Measurements from ENCODE around the gene SHROOM3. TPM values are rescaled to one million over a fixed set of nuclear protein-coding genes. Genes with fewer than 3 reads are reported as not detected.

Gene SHROOM3
- total and polyA plus RNA-seq, 4 donors, result 4.7 to 25.8 (median 8.7) TPM

DNA sequence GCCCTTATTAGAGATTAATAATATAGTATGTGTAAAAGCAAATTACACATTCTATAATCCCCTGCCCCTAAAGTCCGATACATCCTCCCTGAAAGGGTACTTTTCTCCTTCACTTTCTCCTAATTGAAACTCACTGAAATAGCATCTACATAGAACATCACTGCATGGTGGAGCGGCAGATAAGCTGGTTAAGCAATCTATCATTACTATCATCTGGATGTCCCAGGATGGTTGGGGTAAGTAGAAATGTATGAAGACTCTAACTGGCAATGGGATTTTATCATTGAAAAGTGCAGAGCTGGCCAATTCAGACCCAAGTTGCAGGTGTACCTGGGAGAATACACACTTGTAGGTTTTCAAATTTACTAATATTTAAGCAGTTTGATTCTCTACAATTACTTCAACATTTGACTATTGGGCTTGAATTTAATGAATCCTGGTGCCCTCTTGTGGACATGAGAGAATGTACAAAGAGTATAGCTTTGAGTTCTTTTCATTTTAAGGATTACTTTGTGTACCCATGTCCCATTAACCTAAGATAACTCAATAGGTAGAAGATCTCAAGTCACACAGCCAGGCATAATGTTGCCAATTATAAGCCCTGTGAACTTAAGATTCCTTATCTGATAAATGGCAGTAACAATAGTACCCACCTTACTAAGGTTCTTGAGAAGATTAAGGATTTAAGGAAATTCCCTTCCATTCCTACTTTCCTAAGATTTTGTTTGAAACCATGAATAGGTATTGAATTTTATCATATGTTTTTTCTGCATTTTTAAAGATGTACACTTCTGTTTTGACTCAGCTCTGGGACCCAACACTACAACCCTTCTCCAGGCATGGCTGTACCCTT lies 69.8 kb downstream of the SHROOM3 start:
- Histone ChIP-seq H3K9me3 (ENCODE audit: control insufficient read depth in 4 of 4, low read length in 3 of 4) (no peaks in the 10 kb centered on the region), H3K27me3 (ENCODE audit: control insufficient read depth in 4 of 4, insufficient read depth in 4 of 4, low read length in 3 of 4) (no peaks in the 10 kb centered on the region), H3K9ac (ENCODE audit: low read depth in 1 of 2, low read length in 2 of 2) (peak overlapping the region in 1 of 2 donors; percentile 53), H3K4me1 (ENCODE audit: control insufficient read depth in 4 of 4, insufficient read depth in 4 of 4, low read length in 3 of 4) (peaks cover 4 to 23% (median 9%) of the 10 kb centered on the region in 4 donors), H3K27ac (ENCODE audit: low read depth in 1 of 2, low read length in 2 of 2) (no peak overlapping the region), H3K4me3 (ENCODE audit: low read depth in 1 of 3, low read length in 3 of 3) (no peak overlapping the region), H3K36me3 (ENCODE audit: control insufficient read depth in 4 of 4, insufficient read depth in 3 of 4, low read depth in 1 of 4, low read length in 3 of 4) (no peaks in the 10 kb centered on the region)
- WGBS, result 68% methylated on average over 2 of the region's 2 CpGs
- DNase-seq (ENCODE audit: low spot score), result no peak
- TF ChIP-seq, protein P1, sequence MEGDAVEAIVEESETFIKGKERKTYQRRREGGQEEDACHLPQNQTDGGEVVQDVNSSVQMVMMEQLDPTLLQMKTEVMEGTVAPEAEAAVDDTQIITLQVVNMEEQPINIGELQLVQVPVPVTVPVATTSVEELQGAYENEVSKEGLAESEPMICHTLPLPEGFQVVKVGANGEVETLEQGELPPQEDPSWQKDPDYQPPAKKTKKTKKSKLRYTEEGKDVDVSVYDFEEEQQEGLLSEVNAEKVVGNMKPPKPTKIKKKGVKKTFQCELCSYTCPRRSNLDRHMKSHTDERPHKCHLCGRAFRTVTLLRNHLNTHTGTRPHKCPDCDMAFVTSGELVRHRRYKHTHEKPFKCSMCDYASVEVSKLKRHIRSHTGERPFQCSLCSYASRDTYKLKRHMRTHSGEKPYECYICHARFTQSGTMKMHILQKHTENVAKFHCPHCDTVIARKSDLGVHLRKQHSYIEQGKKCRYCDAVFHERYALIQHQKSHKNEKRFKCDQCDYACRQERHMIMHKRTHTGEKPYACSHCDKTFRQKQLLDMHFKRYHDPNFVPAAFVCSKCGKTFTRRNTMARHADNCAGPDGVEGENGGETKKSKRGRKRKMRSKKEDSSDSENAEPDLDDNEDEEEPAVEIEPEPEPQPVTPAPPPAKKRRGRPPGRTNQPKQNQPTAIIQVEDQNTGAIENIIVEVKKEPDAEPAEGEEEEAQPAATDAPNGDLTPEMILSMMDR (IDR thresholded peaks at IDR 0.05; ENCODE audit: low read depth, low read length, missing input control), result peak; percentile 78
- TF ChIP-seq RAD21 (IDR thresholded peaks at IDR 0.05) (peak; percentile 91), ZBTB33 (IDR thresholded peaks at IDR 0.05) (no peak)

DNA sequence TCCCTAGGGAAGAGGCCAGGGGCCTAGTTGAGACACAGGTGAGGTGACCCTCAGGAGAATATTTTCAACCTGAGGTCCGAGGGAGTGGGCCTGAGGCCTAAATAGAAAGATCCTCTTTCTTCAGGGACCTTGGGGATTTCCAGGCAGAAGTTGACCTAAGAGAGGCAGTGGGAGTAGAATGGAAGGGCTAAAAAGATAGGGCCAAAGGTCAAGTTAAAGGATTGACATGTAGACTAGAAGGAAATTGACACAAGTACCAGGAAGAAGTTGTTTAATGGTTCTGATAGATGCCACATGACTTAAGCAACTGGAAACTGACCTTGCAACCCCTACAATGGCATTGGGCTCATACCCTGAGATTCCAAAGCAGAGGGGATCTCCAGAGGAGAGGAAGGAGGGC lies 76.9 kb downstream of the SHROOM3 start:
- Histone ChIP-seq H3K9ac (ENCODE audit: low read depth in 1 of 2, low read length in 2 of 2) (no peak overlapping the region), H3K27me3 (ENCODE audit: control insufficient read depth in 4 of 4, insufficient read depth in 4 of 4, low read length in 3 of 4) (no peaks in the 10 kb centered on the region), H3K4me3 (ENCODE audit: low read depth in 1 of 3, low read length in 3 of 3) (no peak overlapping the region), H3K36me3 (ENCODE audit: control insufficient read depth in 4 of 4, insufficient read depth in 3 of 4, low read depth in 1 of 4, low read length in 3 of 4) (no peaks in the 10 kb centered on the region), H3K4me1 (ENCODE audit: control insufficient read depth in 4 of 4, insufficient read depth in 4 of 4, low read length in 3 of 4) (peaks cover 5 to 10% (median 7%) of the 10 kb centered on the region in 4 donors), H3K9me3 (ENCODE audit: control insufficient read depth in 4 of 4, low read length in 3 of 4) (no peaks in the 10 kb centered on the region), H3K27ac (ENCODE audit: low read depth in 1 of 2, low read length in 2 of 2) (peak overlapping the region; percentile 1 to 11)
- TF ChIP-seq, protein P2, sequence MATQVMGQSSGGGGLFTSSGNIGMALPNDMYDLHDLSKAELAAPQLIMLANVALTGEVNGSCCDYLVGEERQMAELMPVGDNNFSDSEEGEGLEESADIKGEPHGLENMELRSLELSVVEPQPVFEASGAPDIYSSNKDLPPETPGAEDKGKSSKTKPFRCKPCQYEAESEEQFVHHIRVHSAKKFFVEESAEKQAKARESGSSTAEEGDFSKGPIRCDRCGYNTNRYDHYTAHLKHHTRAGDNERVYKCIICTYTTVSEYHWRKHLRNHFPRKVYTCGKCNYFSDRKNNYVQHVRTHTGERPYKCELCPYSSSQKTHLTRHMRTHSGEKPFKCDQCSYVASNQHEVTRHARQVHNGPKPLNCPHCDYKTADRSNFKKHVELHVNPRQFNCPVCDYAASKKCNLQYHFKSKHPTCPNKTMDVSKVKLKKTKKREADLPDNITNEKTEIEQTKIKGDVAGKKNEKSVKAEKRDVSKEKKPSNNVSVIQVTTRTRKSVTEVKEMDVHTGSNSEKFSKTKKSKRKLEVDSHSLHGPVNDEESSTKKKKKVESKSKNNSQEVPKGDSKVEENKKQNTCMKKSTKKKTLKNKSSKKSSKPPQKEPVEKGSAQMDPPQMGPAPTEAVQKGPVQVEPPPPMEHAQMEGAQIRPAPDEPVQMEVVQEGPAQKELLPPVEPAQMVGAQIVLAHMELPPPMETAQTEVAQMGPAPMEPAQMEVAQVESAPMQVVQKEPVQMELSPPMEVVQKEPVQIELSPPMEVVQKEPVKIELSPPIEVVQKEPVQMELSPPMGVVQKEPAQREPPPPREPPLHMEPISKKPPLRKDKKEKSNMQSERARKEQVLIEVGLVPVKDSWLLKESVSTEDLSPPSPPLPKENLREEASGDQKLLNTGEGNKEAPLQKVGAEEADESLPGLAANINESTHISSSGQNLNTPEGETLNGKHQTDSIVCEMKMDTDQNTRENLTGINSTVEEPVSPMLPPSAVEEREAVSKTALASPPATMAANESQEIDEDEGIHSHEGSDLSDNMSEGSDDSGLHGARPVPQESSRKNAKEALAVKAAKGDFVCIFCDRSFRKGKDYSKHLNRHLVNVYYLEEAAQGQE (IDR thresholded peaks at IDR 0.05), result no peak
- TF ChIP-seq EGR1 (IDR thresholded peaks at IDR 0.05; ENCODE audit: low read depth in 2 of 2) (no peak), FOXA1 (IDR thresholded peaks at IDR 0.05) (no peak), YY1 (IDR thresholded peaks at IDR 0.05) (no peak), HNF4A (conservative IDR thresholded peaks at IDR 0.05) (no peak), ZBTB33 (IDR thresholded peaks at IDR 0.05) (no peak), RAD21 (IDR thresholded peaks at IDR 0.05) (no peak), SP1 (IDR thresholded peaks at IDR 0.05) (no peak), FOXA2 (IDR thresholded peaks at IDR 0.05) (no peak), TAF1 (conservative IDR thresholded peaks at IDR 0.05) (no peak), JUND (IDR thresholded peaks at IDR 0.05) (no peak), NR2F2 (IDR thresholded peaks at IDR 0.05) (no peak), GABPA (IDR thresholded peaks at IDR 0.05 in 1 of 2, conservative IDR thresholded peaks at IDR 0.05 in 1 of 2) (no peak), HNF4G (IDR thresholded peaks at IDR 0.05) (no peak), RXRA (IDR thresholded peaks at IDR 0.05) (no peak)
- TF ChIP-seq, protein P1 (IDR thresholded peaks at IDR 0.05; ENCODE audit: low read depth, low read length, missing input control), result no peak
- TF ChIP-seq, protein P3, sequence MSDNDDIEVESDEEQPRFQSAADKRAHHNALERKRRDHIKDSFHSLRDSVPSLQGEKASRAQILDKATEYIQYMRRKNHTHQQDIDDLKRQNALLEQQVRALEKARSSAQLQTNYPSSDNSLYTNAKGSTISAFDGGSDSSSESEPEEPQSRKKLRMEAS (IDR thresholded peaks at IDR 0.05), result no peak
- DNase-seq (ENCODE audit: low spot score), result no peak
- WGBS, result 87% methylated on average over 1 of the region's 1 CpG

All from liver (tissue), 9 donors.